Bronchial epithelial cell (primary cell): ENCODE results near the gene ANKRD11. TPM values are rescaled to one million over a fixed set of nuclear protein-coding genes. Genes with fewer than 3 reads are reported as not detected.
A peak's percentile ranks its signal among the peaks of the same experiment; 100 is the strongest.

Source experiments
- DNase-seq: peaks from one replicate; pipeline ENCODE4 v3.0.0-alpha.2; 2010; ENCODE audit warnings: low read depth
- FAIRE-seq: peaks from 2 replicates; lab custom pipeline; 2011; peaks lifted over from hg19 to GRCh38; lab: Jason Lieb, UNC
- H3K27me3 ChIP-seq: 2 replicates; pipeline ENCODE4 v1.5.1; 2011; ENCODE audit warnings: low read length; ENCODE audit not compliant: control insufficient read depth, insufficient read depth
- H3K36me3 ChIP-seq: 2 replicates; pipeline ENCODE4 v1.5.1; 2011; ENCODE audit warnings: low read length; ENCODE audit not compliant: control insufficient read depth, insufficient read depth
- H3K4me3 ChIP-seq: 2 replicates; pipeline ENCODE4 v1.5.1; 2011; ENCODE audit warnings: mild to moderate bottlenecking, low read depth, low read length, control low read depth
- total RNA-seq: library from RNA; depleted of rRNA; stranded (reverse); fragments of >200 nt; gene quantifications from 2 replicates; pipeline ENCODE4 v1.2.1, GENCODE V29; 2014
- TF ChIP-seq, protein P1 (sequence below): IDR thresholded peaks from 2 replicates; pipeline ENCODE4 v1.5.1; 2011; ENCODE audit warnings: mild to moderate bottlenecking, moderate library complexity, low read length, control low read depth, inconsistent platforms; ENCODE audit not compliant: insufficient read depth, severe bottlenecking

ANKRD11 gene
- total RNA-seq, 1 donor from 2014 or later = 64.5 TPM

DNA sequence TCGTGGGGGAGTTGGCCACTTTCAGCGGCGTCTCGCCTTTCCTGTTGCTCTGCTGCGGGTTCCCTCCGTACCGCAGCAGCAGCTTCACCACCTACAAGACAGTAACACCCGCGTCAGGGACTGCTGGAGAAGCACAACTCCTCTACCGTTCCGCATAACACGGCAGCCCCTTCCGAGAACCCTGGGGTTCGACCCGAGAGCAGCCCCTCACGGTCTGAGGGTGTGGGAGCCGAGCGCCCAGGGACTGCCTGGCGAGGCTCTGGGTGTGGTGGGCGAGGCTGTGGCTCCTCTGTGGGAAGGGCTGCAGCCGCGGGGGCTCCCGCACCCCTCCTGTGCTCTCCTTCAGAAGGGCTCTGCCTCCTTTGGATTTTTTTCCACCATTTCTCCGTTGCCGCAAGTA lies 204.3 kb downstream of the ANKRD11 start:
- no peak overlapping the region for H3K4me3 ChIP-seq
- no peaks in the 10 kb centered on the region for H3K27me3 ChIP-seq
- TF ChIP-seq, protein P1, sequence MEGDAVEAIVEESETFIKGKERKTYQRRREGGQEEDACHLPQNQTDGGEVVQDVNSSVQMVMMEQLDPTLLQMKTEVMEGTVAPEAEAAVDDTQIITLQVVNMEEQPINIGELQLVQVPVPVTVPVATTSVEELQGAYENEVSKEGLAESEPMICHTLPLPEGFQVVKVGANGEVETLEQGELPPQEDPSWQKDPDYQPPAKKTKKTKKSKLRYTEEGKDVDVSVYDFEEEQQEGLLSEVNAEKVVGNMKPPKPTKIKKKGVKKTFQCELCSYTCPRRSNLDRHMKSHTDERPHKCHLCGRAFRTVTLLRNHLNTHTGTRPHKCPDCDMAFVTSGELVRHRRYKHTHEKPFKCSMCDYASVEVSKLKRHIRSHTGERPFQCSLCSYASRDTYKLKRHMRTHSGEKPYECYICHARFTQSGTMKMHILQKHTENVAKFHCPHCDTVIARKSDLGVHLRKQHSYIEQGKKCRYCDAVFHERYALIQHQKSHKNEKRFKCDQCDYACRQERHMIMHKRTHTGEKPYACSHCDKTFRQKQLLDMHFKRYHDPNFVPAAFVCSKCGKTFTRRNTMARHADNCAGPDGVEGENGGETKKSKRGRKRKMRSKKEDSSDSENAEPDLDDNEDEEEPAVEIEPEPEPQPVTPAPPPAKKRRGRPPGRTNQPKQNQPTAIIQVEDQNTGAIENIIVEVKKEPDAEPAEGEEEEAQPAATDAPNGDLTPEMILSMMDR = no peak
- DNase-seq = no peak
- peaks cover 44% of the 10 kb centered on the region for H3K36me3 ChIP-seq
- no peak for FAIRE-seq

DNA sequence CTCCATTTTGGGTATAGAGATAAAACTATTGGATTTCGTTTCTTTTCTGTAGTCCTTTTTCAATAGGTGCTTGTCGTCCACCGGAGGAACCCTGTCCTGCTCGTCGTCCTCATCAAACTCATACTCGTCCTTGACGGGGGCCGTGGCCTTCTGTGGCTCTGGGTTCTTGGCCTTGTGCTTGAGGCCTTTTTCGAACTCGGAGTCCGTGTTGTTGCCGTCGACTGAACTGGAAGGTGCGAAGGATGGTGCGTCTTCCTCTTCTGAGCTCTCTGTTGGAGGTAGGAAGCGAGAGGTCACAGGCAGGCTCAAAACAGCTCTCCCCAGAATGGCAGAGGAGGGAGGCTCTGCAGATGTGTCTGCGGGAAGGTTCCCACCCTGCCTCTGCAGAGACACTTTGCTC lies 205.0 kb downstream of the ANKRD11 start:
- Histone ChIP-seq H3K36me3 (peaks cover 42% of the 10 kb centered on the region), H3K27me3 (no peaks in the 10 kb centered on the region), H3K4me3 (no peak overlapping the region)
- FAIRE-seq (peak; percentile 80), DNase-seq (no peak)
- TF ChIP-seq, protein P1 = no peak

DNA sequence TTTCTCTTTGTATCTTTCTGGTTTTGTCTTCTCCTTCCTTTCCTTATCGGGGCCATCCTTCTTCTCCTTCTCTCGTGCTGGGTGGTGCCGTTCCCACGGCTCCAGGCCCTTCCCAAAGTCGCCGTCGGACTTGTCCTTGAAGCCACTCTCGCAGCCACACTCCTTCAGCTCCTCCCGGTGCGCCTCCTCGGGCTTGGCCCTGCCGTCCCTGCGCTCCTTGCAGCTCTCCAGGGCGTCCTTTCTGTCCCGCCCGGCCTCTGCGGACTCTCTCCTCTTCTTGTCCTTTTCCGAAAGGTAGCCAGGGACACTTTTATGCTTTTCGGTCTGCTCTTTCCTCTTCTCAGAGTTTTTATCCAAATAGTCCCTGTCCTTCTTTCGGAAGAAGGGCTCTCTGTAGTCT lies 206.9 kb downstream of the ANKRD11 start:
- FAIRE-seq (no peak), DNase-seq (no peak)
- H3K27me3 ChIP-seq = no peaks in the 10 kb centered on the region
- H3K36me3 ChIP-seq = peaks cover 40% of the 10 kb centered on the region
- TF ChIP-seq, protein P1 = no peak
- H3K4me3 ChIP-seq = no peak overlapping the region

DNA sequence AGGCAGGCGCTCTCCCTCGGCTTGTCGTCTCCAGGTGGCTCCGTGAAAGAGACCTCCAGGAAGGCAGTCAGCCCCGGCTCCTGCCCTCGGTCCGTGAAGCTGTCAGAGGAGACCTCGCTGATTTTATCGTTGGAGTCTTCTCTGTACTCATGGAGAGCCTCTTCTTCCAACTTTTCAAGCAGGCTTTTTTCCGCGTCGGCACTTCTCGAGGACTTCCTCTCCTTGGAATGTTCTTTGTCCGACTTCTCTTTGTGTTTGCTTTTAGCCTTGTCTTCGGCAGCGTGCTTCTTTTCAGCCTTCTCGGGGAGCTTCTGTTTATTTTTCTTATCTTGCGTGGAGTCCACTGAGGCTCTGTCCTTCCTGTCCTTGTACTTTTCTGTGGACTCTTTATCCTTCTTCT lies 207.8 kb downstream of the ANKRD11 start:
- Histone ChIP-seq H3K4me3 (no peak overlapping the region), H3K36me3 (peaks cover 37% of the 10 kb centered on the region), H3K27me3 (no peaks in the 10 kb centered on the region)
- FAIRE-seq (no peak), DNase-seq (no peak)
- TF ChIP-seq, protein P1 = no peak

DNA sequence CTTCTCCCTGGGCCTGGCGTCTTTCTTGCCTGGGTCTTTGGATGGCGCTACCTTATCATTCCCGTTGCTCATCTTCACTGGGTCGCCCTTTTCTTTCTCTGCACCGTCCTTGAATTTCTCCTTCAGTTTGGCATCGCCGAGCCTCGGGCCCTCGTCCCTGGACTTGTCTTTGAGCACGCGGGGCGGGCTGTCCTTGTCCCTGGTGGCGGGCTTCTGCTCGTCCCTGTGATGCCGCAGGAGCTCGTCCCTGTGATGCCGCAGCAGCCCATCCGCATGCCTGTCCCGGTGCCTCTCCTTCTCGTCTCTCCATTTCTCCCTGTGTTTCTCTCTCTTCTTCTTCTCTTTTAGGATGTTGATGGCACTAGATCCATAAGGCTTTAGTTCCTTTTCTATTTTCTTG lies 208.5 kb downstream of the ANKRD11 start:
- DNase-seq (no peak), FAIRE-seq (no peak)
- Histone ChIP-seq H3K4me3 (no peak overlapping the region), H3K36me3 (peaks cover 34% of the 10 kb centered on the region), H3K27me3 (no peaks in the 10 kb centered on the region)
- TF ChIP-seq, protein P1 = no peak

DNA sequence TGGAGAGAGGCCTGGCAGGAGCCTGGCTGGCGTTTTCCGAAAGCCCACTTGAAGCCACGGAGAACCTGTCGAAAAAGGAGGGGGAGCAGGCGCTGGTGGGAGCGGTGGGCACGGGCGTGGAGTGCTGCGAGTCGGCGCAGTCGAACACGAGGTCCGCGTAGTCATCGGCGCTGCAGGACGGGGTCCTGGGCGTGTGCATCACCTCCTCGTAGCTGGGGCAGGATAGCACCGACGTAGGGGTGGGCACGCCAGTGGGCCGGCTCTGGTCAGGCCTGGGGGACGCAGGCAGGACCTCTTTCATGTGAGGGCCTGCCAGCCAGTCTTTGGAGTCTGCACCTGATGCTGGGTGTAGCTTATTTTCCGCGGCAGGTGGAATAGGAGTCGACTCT lies 209.2 kb downstream of the ANKRD11 start:
- Histone ChIP-seq H3K4me3 (no peak overlapping the region), H3K27me3 (no peaks in the 10 kb centered on the region), H3K36me3 (peaks cover 31% of the 10 kb centered on the region)
- TF ChIP-seq, protein P1 = no peak
- no peak for DNase-seq
- FAIRE-seq = no peak
